HL-60/S4 (cell line): ENCODE measurements around the gene STAG1.
"Not testable (repeated sequence)": the region's sequence is repeated elsewhere in the genome, so short reads cannot be mapped to it uniquely, and the experiment has no call there.

Experiments used
- in situ Hi-C: fragments of 300-500 bp; cut with MboI; formaldehyde crosslinking; loops from 2 replicates; pipeline ENCODE4 v1.14.3; 2022; ENCODE audit warnings: low sequenced_read_pairs

STAG1 gene

GRCh38 chr3:136752172-136752421, at the start of gene STAG1:
STAG1 (minus strand) TSS chr3:136752378; CDS start chr3:136630898, 121,480 bp downstream.
- in situ Hi-C loops = loop anchor here (10.0 kb wide), 1 partner anchor 677 kb away; no protein-coding TSS in a partner anchor

GRCh38 chr3:136801146-136801545, 49.0 kb upstream of the STAG1 start:
- in situ Hi-C loops = not testable (repeated sequence)

GRCh38 chr3:136792556-136793330, 40.6 kb upstream of the STAG1 start:
- in situ Hi-C loops = no loop called here

- in situ Hi-C loops = no loop called here
These were observed 38.6 kb upstream of the STAG1 start for GRCh38 chr3:136790786-136791185.

GRCh38 chr3:136789976-136790375, 37.8 kb upstream of the STAG1 start:
- in situ Hi-C loops = no loop called here

GRCh38 chr3:136788154-136788553, 36.0 kb upstream of the STAG1 start:
- in situ Hi-C loops = no loop called here

- in situ Hi-C loops = no loop called here
These were observed 35.2 kb upstream of the STAG1 start for GRCh38 chr3:136787349-136787748.

GRCh38 chr3:136783708-136784191, 31.6 kb upstream of the STAG1 start:
- in situ Hi-C loops = no loop called here

GRCh38 chr3:136780741-136781140, 28.6 kb upstream of the STAG1 start:
- in situ Hi-C loops = no loop called here

GRCh38 chr3:136778865-136779264, 26.7 kb upstream of the STAG1 start:
- in situ Hi-C loops = no loop called here

GRCh38 chr3:136772709-136773108, 20.5 kb upstream of the STAG1 start:
- in situ Hi-C loops = no loop called here

GRCh38 chr3:136758160-136759102, 6.3 kb upstream of the STAG1 start:
- in situ Hi-C loops = loop anchor here (5.0 to 10.0 kb wide), 2 partner anchors 249 to 684 kb away; no protein-coding TSS in a partner anchor

- in situ Hi-C loops = loop anchor here (5.0 to 10.0 kb wide), 2 partner anchors 252 to 680 kb away; no protein-coding TSS in a partner anchor
These were observed 3.0 kb upstream of the STAG1 start for GRCh38 chr3:136755192-136755591.

GRCh38 chr3:136753326-136753939, 1.3 kb upstream of the STAG1 start:
- in situ Hi-C loops = loop anchor here (10.0 kb wide), 1 partner anchor 679 kb away; no protein-coding TSS in a partner anchor

GRCh38 chr3:136752422-136753325, 496 bp upstream of the STAG1 start:
- in situ Hi-C loops = loop anchor here (10.0 kb wide), 1 partner anchor 678 kb away; no protein-coding TSS in a partner anchor

GRCh38 chr3:136751316-136752171, 634 bp downstream of the STAG1 start:
- in situ Hi-C loops = loop anchor here (10.0 kb wide), 1 partner anchor 677 kb away; no protein-coding TSS in a partner anchor

GRCh38 chr3:136750897-136751315, 1.3 kb downstream of the STAG1 start:
- in situ Hi-C loops = loop anchor here (10.0 kb wide), 1 partner anchor 676 kb away; no protein-coding TSS in a partner anchor

- in situ Hi-C loops = loop anchor here (10.0 kb wide), 1 partner anchor 676 kb away; no protein-coding TSS in a partner anchor
These were observed 1.8 kb downstream of the STAG1 start for GRCh38 chr3:136750209-136750896.
